ENCODE results near the gene CEP162. TPM values are rescaled to one million over a fixed set of nuclear protein-coding genes. Genes with fewer than 3 reads are reported as not detected.

The CEP162 gene
- 2.7 and 6.6 TPM in 2 replicates for total RNA-seq

GRCh38 chr6:84227434-84228197 lies at the start of gene CEP162:
TSS of gene CEP162 (minus strand) at chr6:84227643. CDS start at chr6:84226393, 1,250 bp downstream.

Other genes starting within 250 kb of the CEP162 start
- gene MRAP2, start 193.9 kb downstream of the CEP162 start, total RNA-seq: 2.7 and 11.2 TPM in 2 replicates